GM12878 (cell line): Measurements from ENCODE around the gene SMPD1. TPM values are rescaled to one million over a fixed set of nuclear protein-coding genes. Genes with fewer than 3 reads are reported as not detected.
"Not testable (repeated sequence)": the region's sequence is repeated elsewhere in the genome, so short reads cannot be mapped to it uniquely, and the experiment has no call there.

ENCODE experiments used
- ATAC-seq: fragments of 200-7000 bp; cut with Tn5 transposase; 3 replicates; pipeline ENCODE4 v1.9.1; 2020; ENCODE audit warnings: mild to moderate bottlenecking, moderate library complexity
- BruUV-seq: library from RNA; stranded (reverse); fragments of 400-500 nt; replicated peaks from 2 replicates; lab custom pipeline; 2021; lab: Mats Ljungman, UMichigan
- CTCF ChIA-PET: fragments of 300-600 bp; sonication (Branson Sonifier 250); formaldehyde crosslinking; extraction: SDS; loops from one replicate; lab custom pipeline; 2021; ENCODE audit warnings: inconsistent platforms; lab: Yijun Ruan, JAX
- POLR2A ChIA-PET: fragments of 350-600 bp; formaldehyde crosslinking; extraction: SDS; loops from one replicate; lab custom pipeline; 2021; ENCODE audit warnings: inconsistent platforms; lab: Charles Lee
- RAD21 ChIA-PET: fragments of 300-600 bp; sonication (Branson Sonifier 250); formaldehyde crosslinking; loops from one replicate; lab custom pipeline; 2023; ENCODE audit warnings: antibody characterized with exemption; ENCODE audit not compliant: unreplicated experiment; lab: Charles Lee
- SMC1A ChIA-PET: fragments of 300-600 bp; sonication (Branson Sonifier 250); formaldehyde crosslinking; loops from one replicate; lab custom pipeline; 2023; ENCODE audit not compliant: unreplicated experiment, uncharacterized antibody; lab: Charles Lee
- DNase-seq: peaks from one replicate; pipeline ENCODE4 v3.0.0-alpha.2; 2011; ENCODE audit warnings: low read depth, low spot score
- FAIRE-seq: peaks from 3 replicates; lab custom pipeline; 2011; peaks lifted over from hg19 to GRCh38; lab: Jason Lieb, UNC
- H2AFZ ChIP-seq: 2 replicates; pipeline ENCODE4 v1.6.0; 2011; ENCODE audit warnings: low read depth, low read length, control low read depth; ENCODE audit not compliant: control insufficient read depth
- H3K27ac ChIP-seq: 2 replicates; pipeline ENCODE4 v1.5.1; 2011; ENCODE audit warnings: control low read depth; ENCODE audit not compliant: control insufficient read depth, insufficient read depth
- H3K27me3 ChIP-seq, 2 experiments: replicated peaks in 1 of 2; 2 replicates each; pipeline versions ENCODE4 v1.6.0 to v1.6.1; 2011; ENCODE audit warnings: low read length in 1 of 2; ENCODE audit not compliant: control insufficient read depth in 2 of 2, insufficient read depth in 2 of 2
- H3K36me3 ChIP-seq, 2 experiments: 2 replicates each; pipeline ENCODE4 v1.5.1; 2011; ENCODE audit warnings: low read length in 1 of 2; ENCODE audit not compliant: control insufficient read depth in 2 of 2, insufficient read depth in 2 of 2
- H3K4me1 ChIP-seq: 2 replicates; pipeline ENCODE4 v1.6.1; 2011; ENCODE audit warnings: mild to moderate bottlenecking, low read length, moderate library complexity, mixed read lengths; ENCODE audit not compliant: control insufficient read depth, insufficient read depth
- H3K4me2 ChIP-seq: 2 replicates; pipeline ENCODE4 v1.6.0; 2011; ENCODE audit warnings: control low read depth; ENCODE audit not compliant: control insufficient read depth, insufficient read depth
- H3K4me3 ChIP-seq: fragments of 200-600 bp; sonication (generic); 2 replicates; pipeline ENCODE4 v1.5.1; 2016
- H3K79me2 ChIP-seq: 2 replicates; pipeline ENCODE4 v1.6.0; 2011; ENCODE audit warnings: low read length; ENCODE audit not compliant: control insufficient read depth, insufficient read depth
- H3K9ac ChIP-seq: 2 replicates; pipeline ENCODE4 v1.8.0; 2011; ENCODE audit warnings: low read length, control low read depth, mixed read lengths; ENCODE audit not compliant: control insufficient read depth, insufficient read depth
- H3K9me3 ChIP-seq: replicated peaks from 3 replicates; pipeline ENCODE4 v1.5.1; 2011; ENCODE audit warnings: mild to moderate bottlenecking, low read length; ENCODE audit not compliant: control insufficient read depth, insufficient read depth
- H4K20me1 ChIP-seq: 2 replicates; pipeline ENCODE4 v1.6.0; 2011; ENCODE audit not compliant: control insufficient read depth, insufficient read depth
- MEF2B ChIP-seq: fragments of 450-650 bp; IDR thresholded peaks from 2 replicates; pipeline ENCODE4 v1.6.1; 2018; ENCODE audit warnings: mild to moderate bottlenecking, moderate library complexity; ENCODE audit not compliant: partially characterized antibody, poor library complexity, severe bottlenecking
- RUNX3 ChIP-seq: IDR thresholded peaks from 2 replicates; pipeline ENCODE4 v1.6.1; 2012; ENCODE audit warnings: low read length, inconsistent platforms
- WGBS: methylation state at CpG from one replicate; pipeline ENCODE4 v1.1.6; 2016; ENCODE audit warnings: low lambda C conversion rate; ENCODE audit not compliant: insufficient replicate concordance, insufficient coverage; ENCODE audit errors: missing lambda C conversion rate; 5-methylcytosine and 5-hydroxymethylcytosine counted together
- in situ Hi-C: fragments of 300-500 bp; cut with MboI; formaldehyde crosslinking; loops from 9 replicates; pipeline ENCODE4 v1.14.3; 2018; ENCODE audit warnings: mixed read lengths
- intact Hi-C: fragments of 100-400 bp; cut with micrococcal nuclease; formaldehyde crosslinking; loops from one replicate; pipeline ENCODE4 v1.14.2; 2022; ENCODE audit not compliant: unreplicated experiment
- polyA plus RNA-seq, 11 experiments: library from polyadenylated mRNA; depleted of rRNA in 4 of 11; unstranded in 6 of 11; stranded (reverse) in 5 of 11; fragments of >200 nt; fragmentation: Nextera tagmentation in 4 of 11; fragmentation: Illumina TruSeq in 1 of 11; extraction: Ambion mirVana in 4 of 11; extraction: Trizol in 1 of 11; gene quantifications; 1 replicate in 1 of 11; 2 replicates in 10 of 11; pipeline versions ENCODE4 v1.2.1 to v1.2.3, GENCODE V29; 2011 to 2016; ENCODE audit warnings: inconsistent platforms in 2 of 11, missing spikeins in 2 of 11, low read depth in 1 of 11
- total RNA-seq, 4 experiments: library from RNA; depleted of rRNA in 3 of 4; stranded (reverse); fragments of >200 nt in 3 of 4; fragmentation: Illumina TruSeq in 1 of 4; extraction: Trizol in 1 of 4; gene quantifications; 2 replicates each; pipeline versions ENCODE4 v1.2.1 to v1.2.3, GENCODE V29; 2013 to 2021

SMPD1 gene
- total and polyA plus RNA-seq, 10 of the 15 experiments (the other 5 are each of a cell fraction or from before 2014, with no cell fraction given) = 1.4 to 13.7 (median 6.2) TPM

GRCh38 chr11:6391537-6392134 is 1.4 kb downstream of the SMPD1 start:
- Histone ChIP-seq H3K4me2 (peak overlapping the region; percentile 93), H3K36me3 (no peaks in the 10 kb centered on the region), H2AFZ (no peak overlapping the region), H3K9ac (no peak overlapping the region), H4K20me1 (no peaks in the 10 kb centered on the region), H3K27ac (no peak overlapping the region), H3K27me3 (no peaks in the 10 kb centered on the region), H3K4me1 (peaks cover 6% of the 10 kb centered on the region), H3K9me3 (no peaks in the 10 kb centered on the region), H3K4me3 (no peak overlapping the region), H3K79me2 (no peaks in the 10 kb centered on the region)
- SMC1A ChIA-PET = interaction anchor here (3.1 kb wide), 1 partner anchor 12 kb away, joined by 19 read pairs; no protein-coding TSS in a partner anchor
- RAD21 ChIA-PET = interaction anchor here (0.6 to 2.5 kb wide), 4 partner anchors 12 to 355 kb away, joined by 3 to 16 read pairs (median 4); partner anchors contain the start of gene MRPL17
- POLR2A ChIA-PET = interaction anchor here (0.6 to 3.6 kb wide), 3 partner anchors 9 to 159 kb away, joined by 3 to 21 read pairs (median 4); no protein-coding TSS in a partner anchor
- intact Hi-C loops = no loop called here
- FAIRE-seq (no peak), DNase-seq (no peak), ATAC-seq (no peak)
- WGBS = 98% methylated on average over 16 of the region's 18 CpGs
- BruUV-seq = no TSS peak
- in situ Hi-C loops = no loop called here
- no peak for TF ChIP-seq RUNX3
- no peak for TF ChIP-seq MEF2B
- CTCF ChIA-PET = interaction anchor here (3.2 to 4.2 kb wide), 2 partner anchors 52 to 113 kb away, joined by 14 to 22 read pairs; no protein-coding TSS in a partner anchor

DNA sequence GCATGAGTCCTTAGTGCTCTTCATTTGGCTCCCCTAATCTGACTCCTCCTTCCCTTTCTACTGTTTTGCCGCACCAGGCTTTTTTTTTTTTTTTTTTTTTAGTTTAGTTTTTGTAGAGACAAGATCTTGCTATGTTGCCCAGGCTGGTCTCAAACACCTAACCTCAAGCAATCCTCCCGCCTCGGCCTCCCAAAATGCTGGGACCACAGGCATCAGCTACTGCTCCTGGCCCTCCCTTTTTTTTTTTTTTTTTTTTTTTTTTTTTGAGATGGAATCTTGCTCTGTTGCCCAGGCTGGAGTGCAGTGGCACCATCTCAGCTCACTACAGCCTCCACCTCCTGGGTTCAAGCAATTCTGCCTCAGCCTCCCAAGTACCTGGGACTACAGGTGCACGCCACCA is 2.0 kb downstream of the SMPD1 start:
- H3K79me2 ChIP-seq, in situ Hi-C loops, H3K4me2 ChIP-seq, intact Hi-C loops, H3K36me3 ChIP-seq, DNase-seq, H3K27me3 ChIP-seq, H3K4me1 ChIP-seq, H3K9me3 ChIP-seq, FAIRE-seq, H3K4me3 ChIP-seq, H3K9ac ChIP-seq, H2AFZ ChIP-seq, H3K27ac ChIP-seq, ATAC-seq, H4K20me1 ChIP-seq, BruUV-seq: not testable (repeated sequence)
- CTCF ChIA-PET = interaction anchor here (0.6 to 4.2 kb wide), 4 partner anchors 11 to 52 kb away, joined by 3 to 22 read pairs (median 6); no protein-coding TSS in a partner anchor
- WGBS = 84% methylated on average over 4 of the region's 4 CpGs
- SMC1A ChIA-PET = interaction anchor here (3.1 kb wide), 1 partner anchor 13 kb away, joined by 19 read pairs; no protein-coding TSS in a partner anchor
- POLR2A ChIA-PET = interaction anchor here (0.7 kb wide), 1 partner anchor 93 kb away, joined by 13 read pairs; no protein-coding TSS in a partner anchor
- RAD21 ChIA-PET = interaction anchor here (0.6 to 2.5 kb wide), 3 partner anchors 11 to 364 kb away, joined by 3 to 16 read pairs (median 3); partner anchors contain the start of gene MRPL17
